Measurements from ENCODE around the gene MEGF11.

MEGF11 gene

DNA sequence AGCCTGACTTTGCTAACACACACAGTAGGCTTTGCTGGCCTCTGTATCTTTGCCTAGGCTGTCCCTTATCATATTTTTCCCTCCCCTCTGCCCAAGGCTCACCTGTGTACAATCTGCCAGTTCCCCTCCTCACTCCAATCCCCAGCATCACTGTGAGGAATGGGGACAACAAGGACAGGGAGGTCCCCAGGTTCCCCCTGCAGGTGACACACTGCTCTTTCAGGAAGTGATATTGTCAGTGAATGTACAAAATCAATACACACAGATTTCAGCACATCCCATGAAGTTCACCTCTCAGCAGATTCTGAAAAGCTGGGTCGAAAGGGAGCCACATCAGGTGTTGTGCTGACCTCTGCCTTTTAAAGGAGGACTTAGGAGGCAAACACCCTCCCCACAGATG is 206.8 kb downstream of the MEGF11 start:
- DNase-seq = no peak

DNA sequence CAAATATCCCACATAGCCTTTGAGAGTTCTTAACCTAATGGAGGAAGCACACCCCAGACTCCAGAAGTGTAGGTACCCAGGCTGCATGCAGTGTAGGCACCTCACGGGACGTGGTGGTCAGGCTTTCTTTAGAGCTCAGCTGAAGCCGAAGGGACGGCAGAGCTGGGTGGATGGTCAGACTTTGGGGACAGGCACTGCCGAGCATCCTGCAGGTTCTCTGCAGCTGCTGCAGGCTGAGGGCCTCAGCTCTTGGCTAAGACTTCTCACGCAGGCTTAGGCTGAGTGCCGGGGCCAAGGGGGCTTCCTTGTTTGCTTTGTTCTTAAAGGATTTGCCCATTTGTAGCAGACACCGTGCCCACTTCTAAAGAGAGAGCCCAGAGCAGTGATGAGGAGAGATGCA is 207.2 kb downstream of the MEGF11 start:
- no peak for DNase-seq

DNA sequence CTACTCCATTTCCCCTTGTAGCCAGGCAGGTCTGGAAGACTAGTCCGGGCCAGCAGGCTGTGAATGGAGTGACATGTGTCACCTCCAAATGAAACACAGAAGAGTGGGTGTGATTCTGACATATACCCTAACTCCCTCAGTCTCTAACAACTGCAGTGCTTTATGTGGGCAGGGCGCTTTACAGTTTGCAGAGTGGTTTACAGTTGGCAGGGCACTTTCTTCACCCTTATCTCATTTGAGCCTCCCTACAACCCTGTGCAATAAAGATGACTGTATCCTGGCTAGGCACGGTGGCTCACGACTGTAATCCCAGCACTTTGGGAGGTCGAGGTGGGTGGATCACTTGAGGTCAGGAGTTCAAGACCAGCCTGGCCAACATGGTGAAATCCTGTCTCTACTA is 208.0 kb downstream of the MEGF11 start:
- no peak for DNase-seq

DNA sequence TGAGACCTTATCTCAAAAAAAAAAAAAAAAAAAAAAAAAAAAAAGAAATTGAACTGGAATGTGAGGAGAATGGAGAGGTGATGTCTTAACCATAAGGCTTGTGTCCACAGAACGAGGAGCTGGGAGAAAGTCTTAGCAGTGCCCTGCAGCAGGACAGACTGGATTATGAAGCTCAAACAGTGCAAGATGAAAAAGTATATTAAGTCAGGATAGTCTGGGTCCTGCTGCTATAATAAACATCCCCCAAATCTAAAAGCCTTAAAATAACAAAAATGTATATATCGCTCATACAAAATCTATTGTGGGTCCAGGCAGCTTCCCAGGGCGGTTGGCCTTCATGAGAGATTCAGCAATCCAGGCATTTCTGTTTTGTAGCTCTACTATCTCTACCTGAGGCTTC is 208.7 kb downstream of the MEGF11 start:
- DNase-seq = no peak

DNA sequence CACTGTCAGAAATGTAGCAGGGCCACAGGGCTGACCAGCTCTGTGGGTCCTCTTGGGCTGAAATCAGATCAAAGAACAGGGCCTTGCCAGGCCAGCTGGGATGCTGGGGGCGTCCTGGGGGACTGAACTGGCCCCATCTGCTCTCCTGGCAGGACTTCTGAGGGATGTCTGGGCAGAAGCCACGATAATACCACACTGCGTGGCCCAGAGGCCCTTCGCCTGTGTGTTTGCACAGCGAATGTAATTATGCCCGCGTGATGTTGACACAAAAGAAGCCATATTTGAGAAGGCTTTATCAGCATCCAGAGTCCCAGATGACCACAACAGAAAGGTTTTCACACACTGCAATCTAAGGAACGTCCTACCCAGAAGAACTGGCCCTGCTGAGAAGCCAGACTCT is 210.3 kb downstream of the MEGF11 start:
- no peak for DNase-seq

DNA sequence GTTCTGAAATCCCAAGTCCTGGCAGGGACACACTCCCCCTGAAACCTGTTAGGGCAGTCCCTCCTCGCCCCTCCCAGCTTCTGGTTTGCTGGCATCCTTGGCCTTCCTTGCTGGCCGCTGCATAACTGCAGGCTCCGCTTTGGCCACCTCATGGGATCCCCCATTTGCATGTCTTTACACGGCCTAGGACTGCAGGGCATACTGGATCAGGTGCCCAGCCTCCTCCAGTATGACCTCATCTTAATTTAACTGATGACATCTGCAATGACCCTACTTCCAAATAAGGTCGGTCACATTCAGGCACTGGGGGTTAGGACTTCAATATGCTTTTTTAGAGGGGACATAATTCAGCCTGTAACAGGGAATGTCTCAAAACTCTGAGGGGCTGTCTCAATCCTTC is 210.9 kb downstream of the MEGF11 start:
- no peak for DNase-seq

DNA sequence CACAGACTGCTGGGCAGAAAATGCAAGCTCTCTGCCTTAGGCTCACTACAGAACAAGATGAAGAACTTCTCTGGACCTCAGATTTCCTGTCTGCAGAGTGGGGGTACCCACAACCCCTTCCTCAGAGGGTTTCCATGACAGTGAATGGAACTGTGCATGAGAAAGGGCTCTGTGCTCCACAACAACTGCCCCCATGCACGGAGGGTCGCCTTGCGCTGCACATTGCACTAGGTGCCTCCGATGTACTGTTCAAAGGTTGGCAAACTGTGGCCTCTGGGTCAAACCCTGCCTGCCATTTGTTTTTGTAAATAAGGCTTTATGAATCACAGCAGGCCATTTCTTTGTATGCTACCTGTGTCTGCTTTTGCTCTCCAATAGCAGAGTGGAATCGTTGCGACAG is 212.3 kb downstream of the MEGF11 start:
- DNase-seq = no peak

DNA sequence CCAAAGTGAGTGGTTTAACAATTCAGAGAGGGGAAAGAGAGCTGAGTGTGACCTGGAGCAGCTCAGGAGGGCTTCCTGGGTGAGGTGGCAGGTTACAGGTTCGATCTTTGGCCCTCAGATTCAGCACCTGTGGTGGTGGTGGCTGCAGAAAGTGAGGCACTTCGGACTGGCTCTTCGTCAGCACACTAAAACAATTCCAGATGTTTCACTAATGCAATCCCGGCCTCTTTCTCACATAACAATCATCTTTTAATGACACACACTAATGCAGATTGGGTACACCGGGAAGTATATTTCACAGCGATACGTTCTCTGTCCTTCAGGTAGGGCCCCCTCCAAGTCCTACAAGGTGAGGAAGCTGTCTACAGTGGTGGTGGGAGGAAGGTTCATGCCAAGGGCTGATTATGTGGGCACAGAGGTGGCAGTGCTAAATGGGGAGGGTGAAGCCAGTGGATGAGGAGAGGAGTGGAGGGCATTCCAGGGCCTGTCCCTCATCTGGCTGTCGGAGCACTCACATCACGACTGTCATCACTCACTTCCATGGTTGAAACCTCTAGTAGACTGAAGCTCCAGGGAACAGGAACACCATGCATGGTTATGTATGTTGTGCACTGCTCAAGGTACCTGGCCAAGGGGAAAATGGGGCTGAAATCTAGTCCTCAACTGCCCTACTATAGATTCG is 213.2 kb downstream of the MEGF11 start:
- no peak for DNase-seq

DNA sequence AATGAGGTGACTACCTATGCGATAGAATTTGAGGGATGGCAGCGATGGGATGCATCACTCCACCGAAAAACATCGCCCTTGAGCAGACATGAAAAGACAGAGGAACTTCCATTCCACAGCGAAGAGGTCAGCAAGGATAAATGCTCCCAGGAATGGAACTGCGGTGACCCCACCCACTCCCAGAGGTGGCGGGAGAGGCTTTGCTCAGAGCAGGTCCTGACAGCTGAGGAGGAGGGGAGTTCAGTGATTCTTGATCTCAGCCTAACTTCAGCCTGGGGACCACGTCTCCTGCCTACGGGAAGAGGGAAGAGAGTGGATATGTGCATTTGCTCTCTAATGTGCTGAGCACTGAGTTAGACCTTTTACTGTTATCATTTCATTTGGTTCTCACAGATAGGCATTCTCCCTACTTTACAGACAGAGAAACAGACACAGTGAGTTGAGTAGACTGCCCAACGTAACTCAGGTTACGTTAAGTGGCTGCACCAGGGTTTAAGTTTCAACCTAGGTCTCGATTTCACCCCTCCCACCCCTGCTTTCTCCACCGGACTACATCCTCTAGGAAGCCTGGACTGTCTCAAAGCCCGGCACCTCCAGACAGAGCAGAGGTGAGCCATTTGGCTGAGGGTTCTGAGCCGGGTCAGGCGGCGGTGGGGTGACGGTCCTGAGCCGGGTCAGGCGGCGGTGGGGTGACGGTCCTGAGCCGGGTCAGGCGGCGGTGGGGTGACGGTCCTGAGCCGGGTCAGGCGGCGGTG is 214.3 kb downstream of the MEGF11 start:
- DNase-seq = no peak

DNA sequence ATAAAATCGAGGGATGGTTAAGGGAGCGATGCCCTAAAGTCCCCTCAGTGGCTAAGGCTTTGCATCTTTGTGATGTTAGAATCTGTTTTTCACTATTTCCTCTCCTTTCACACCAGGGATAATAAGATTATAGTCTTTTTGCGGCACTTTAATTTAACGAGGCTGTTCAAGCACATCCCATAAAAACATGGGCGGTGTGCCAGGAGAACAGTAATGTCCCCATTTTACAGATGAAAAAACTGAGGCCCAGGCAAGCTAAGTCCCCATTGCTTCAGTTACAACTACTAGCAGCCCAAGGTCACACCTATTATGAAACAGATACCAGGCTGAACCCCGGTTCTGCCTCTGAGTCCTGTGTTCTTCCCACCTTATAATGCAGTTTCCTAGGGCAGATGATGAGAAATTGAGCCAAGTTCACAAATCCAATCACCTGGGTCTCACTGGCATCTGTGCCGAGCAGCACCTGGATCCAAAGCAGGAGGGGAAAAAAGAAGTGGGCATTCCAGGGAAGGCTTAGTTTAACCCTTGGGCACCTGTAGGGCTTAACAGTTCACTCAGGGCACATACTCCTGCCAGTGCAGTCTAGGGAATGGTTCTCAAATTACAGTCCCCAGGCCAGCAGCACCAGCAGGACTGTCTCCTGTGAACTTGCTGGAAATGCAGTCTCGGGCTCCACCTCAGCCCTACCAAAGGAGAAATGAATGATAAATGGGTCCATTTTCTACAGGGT is 215.0 kb downstream of the MEGF11 start:
- no peak for DNase-seq

DNA sequence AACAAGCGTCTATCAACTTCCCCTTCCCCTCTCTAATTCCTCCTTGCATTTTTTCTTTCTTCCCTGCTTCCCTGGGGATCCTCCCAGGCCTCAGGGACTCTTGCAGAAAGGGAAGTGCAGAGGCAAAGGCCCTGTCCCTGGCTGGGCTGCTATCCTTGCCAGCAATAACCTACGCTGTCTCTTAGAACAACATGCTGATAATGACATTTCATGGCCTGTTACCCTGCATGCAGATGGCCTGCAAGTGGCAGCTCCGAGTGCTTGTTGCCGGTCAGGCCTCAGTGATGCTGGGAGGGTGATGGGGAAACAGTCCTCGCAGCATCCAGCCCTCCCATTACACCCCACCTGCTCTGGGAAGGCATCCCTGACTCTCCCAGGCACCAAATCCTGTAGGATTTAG is 216.7 kb downstream of the MEGF11 start:
- no peak for DNase-seq

DNA sequence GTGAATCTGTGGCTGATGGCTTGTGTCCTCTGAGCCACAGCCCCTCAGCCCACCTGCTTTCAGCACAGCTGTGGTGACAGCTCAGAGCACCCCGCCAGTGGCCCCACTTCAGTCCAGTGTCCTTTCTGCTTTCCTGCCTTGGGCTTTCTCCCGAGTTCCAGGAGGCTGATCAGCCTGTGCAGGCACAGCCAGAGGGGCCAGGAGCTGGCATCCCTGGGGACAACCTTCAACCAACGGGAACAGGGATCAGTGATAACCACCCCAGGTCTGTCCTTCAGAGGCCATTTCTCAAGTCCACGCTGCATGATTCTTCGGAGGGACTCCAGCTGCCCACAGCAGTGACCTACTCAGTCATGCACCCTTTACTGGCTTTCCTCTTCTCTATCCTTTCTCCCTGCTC is 217.6 kb downstream of the MEGF11 start:
- no peak for DNase-seq

DNA sequence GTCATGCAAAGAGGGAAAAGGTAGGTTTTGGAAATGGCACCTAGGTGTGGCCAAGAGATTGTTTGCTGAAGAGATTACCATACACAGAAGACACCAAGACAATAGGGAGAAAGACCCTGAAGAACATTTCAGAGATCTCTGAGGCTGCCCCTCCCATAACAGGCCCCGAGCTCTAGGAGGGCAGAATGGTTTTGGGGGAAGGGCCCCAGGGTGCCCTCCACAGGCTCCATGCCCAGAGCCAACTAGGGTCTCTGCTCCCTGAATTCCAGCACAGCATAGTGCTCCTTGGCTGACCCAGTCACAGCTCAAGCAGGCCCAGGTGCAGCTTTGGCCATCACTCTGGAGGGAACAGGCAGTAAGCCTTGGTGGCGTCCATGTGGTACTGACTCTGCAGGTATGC is 220.4 kb downstream of the MEGF11 start:
- DNase-seq = no peak

DNA sequence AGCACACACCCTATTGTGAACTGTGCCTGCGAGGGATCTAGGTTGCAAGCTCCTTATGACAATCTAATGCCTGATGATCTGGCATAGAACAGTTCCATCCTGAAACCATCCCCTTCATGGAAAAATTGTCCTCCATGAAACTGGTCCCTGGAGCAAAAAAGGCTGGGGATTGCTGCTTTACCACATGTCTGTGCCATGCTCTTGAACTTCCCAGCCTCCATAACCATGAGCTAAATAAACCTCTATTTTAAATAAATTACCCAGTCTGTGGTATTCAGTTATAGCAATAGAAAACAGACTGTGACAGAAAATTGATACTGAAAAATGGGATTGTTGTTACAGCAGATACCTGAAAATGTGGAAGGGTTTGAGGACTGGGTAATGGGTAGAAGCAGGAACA is 221.5 kb downstream of the MEGF11 start:
- no peak for DNase-seq

DNA sequence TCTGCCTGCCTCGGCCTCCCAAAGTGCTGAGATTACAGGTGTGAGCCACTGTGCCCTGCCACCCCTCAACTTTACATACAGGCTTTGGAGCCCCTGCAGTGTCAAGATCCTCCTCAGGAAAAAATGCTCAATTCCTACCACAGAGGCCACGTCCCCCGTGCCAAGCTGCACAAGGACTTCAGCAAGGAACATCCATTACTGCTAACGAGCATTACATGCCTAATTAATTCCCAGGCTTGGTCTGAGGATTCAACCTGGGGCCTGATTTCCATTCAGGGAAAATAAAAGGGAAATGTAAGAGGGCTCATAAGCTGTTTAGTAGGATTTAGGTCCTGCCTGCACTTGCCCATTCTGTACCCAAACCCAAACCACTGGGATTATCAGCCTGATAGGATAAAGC is 222.9 kb downstream of the MEGF11 start:
- DNase-seq = no peak

DNA sequence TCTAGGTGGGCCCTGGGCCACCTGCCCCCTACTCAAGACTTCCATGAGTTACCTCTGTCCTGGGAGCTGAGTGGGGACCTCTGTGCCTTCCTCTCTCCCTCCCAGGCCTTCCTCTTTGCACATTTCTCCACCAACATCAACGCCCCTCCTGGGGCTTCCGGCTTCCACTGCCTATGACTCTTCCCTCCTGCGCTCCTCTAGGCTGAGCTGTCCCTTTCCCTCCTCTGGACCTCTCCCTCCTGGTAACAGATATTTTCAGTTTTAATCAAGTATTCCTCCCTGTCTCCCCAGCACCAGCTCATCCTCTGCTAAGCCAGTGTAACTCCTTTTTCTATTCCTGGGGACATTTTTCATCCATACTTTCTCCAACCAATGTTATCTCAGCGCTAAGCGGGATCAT is 223.9 kb downstream of the MEGF11 start:
- DNase-seq = no peak

DNA sequence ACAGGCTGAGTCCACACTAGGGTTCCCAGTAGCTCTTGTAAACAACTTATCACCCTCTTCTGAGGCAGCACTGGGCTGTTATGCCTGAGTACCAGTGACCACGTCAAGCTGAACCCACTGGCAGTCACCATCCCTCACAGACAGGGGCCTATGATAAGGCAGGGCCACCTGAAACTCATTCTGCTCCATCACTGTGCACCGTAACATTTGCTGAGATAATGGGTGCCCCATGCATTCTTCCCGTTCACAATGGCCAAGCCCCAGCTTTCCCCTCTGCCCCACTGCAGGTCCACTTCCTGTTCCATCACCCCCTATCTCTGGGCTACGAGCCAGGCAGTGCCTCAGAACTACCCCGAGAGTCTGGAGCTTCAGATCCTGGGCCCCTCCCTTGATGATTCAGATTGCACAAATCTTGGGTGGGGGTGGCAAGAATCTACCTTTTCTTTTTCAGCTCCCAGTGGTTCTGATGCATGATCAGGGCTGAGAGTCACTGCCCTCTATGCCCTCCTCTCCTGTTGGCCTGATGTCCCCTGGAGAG is 226.2 kb downstream of the MEGF11 start:
- no peak for DNase-seq

DNA sequence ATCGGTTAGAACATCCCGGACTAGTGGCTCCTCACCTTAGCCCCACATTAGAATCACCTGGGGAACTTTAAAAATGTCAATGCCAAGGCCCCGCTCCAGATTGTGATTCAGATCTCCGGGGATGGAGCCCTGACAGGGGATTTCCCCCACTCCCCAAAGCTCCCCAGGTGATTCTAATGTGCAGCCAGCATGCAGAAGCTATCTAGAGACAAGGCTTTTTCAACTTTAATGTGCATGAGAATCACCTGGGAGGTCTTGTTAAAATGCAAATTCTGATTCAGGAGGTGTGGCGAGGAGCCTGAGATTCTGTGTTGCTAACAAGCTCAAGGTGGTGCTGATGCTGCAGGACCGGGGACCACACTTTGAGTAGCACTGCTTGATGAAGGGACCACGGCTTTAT is 227.6 kb downstream of the MEGF11 start:
- no peak for DNase-seq

DNA sequence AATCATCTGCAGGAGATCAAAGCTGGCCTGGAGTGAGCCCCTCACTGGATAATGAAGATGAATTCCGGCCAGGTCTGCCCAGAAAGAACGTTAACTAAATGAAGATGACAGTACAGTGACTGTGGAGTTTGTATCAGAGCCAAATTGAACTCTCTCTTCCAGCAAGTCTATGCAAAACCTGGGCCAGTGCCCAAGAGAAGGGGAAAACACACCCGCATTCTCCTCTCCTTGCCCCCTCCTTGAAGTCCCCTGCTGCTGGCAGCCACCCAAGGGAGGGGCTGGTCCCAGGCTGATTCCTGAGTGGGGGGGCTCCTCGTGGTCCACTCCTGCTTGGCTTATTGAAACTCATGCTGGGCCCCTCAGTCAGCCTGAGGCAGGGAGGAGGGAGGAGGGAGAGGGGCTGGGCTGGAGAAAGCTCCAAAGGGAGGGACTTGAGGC is 228.5 kb downstream of the MEGF11 start:
- no peak for DNase-seq

DNA sequence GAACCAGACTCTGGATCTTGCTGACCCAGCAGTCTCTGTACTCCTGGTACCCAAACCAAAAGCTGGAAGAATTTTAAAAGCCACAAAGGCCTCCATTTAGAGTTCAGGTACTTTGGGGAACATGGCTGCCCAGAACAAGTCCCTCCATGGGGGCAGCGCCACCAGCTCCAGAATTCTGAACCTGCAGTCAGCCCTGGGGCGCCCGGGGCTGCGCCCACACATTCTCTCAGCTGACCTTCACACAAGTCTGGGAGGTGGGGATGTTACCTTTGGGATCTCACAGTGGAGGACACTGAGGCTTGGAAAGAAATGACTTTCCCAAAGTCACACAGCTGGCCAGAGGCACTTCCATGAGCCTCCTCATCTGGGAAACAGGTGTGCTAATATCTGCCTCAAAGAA is 229.4 kb downstream of the MEGF11 start:
- DNase-seq = no peak

DNA sequence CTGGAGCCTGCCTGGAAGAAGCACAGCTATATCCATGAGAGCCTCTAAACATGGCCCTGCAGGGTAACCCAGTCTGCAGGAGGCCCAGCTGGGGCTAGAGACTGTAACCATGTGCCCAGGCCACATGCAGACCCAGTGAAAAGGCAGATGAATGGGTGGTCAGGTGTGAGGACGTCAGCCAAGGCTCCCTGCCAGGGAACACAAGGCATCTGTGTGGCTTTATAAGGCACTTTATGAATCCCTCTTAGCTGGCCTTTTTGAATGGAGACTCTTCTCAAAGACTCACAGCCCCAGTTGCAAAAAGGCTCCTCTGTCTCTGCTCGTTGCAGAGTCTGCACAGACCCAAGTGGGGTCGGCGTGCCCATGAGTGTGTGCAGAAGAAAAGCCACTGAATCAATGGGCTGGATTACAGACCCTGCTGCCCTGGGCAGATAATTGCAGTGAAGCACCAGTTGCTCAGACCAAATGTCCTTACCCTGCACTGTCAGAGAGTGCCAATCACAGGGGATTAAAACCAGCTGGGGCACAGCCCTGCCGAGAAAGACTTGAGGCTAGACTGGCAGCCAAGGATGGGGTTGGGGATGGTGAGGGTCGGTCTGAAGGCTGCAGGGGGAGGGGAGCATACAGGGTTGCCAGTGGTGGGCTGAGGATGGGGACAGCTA is 230.1 kb downstream of the MEGF11 start:
- no peak for DNase-seq

DNA sequence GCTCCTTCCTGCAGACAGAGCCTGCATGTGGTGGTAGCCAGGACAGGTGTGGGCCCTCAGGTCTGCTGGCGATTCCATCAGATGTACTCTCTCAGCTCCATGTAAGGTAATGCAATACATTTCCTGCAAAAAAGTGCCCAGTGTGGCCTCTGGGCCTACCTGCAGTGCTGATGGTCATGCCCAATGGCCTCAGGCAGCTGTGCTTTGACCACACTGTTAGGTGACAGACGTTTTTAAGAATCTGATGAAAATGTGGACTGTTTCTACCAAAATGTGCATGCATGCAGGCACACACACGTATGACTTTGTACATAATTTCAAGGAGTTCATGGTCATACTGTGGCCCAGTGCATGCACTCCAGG is 231.4 kb downstream of the MEGF11 start:
- no peak for DNase-seq

DNA sequence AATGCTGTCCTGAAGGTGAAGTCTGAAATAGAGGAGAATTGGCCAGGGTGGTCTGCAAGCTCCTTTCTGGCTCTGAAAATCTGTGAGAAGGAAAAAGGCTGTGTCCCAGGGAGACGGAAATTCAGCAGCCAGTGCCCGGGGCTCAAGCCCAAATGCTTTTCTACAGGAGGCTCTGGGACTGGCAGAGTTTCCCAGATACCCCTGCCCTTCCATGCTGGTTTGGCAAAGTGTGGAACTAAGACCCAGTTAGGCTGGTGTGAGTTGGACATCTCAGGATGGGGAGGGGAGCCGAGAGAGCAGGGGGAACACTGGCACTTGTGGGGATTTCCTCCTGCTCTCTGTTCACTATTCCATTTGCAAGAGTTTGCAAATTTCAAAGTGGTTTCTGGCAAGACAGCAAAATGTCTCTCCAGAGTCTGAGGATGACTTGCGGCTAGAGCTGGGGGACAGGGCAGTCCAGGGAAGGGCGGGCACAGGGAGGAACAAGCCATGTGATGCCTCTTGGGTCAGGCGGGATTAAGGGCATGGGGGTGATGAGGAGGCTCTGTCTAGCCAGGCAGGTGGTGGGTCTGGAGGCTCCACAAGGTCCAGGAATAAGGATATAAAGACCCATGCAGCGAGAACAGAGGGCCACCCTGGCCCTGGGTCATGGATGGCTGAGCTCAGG is 231.9 kb downstream of the MEGF11 start:
- DNase-seq = no peak
